DOHH2 (cell line): Measurements from ENCODE around the gene CD27.
"Not testable (repeated sequence)": the region's sequence is repeated elsewhere in the genome, so short reads cannot be mapped to it uniquely, and the experiment has no call there.

Source experiments
- H3F3A ChIP-seq: fragments of 200-600 bp; sonication (generic), shearing (Covaris generic); 2 replicates; pipeline ENCODE4 v1.6.0; 2016; ENCODE audit warnings: antibody characterized with exemption, mild to moderate bottlenecking; ENCODE audit not compliant: control insufficient read depth, insufficient read depth
- H3K27ac ChIP-seq: fragments of 200-600 bp; sonication (generic); 2 replicates; pipeline ENCODE4 v1.5.1; 2014; ENCODE audit warnings: low read depth, mild to moderate bottlenecking, low read length, moderate library complexity
- H3K27me3 ChIP-seq: fragments of 200-600 bp; sonication (generic); 2 replicates; pipeline ENCODE4 v1.6.1; 2014; ENCODE audit warnings: mild to moderate bottlenecking, low read length, mixed read lengths; ENCODE audit not compliant: control insufficient read depth
- H3K36me3 ChIP-seq: fragments of 200-600 bp; sonication (generic); 2 replicates; pipeline ENCODE4 v1.6.1; 2014; ENCODE audit warnings: mild to moderate bottlenecking, low read length, moderate library complexity, mixed read lengths; ENCODE audit not compliant: control insufficient read depth
- H3K4me1 ChIP-seq: fragments of 200-600 bp; sonication (generic); 2 replicates; pipeline ENCODE4 v1.6.1; 2014; ENCODE audit warnings: mild to moderate bottlenecking, low read length, mixed read lengths; ENCODE audit not compliant: control insufficient read depth
- H3K4me2 ChIP-seq: fragments of 200-600 bp; sonication (generic); 2 replicates; pipeline ENCODE4 v1.6.0; 2014; ENCODE audit warnings: mild to moderate bottlenecking, low read length, moderate library complexity
- H3K4me3 ChIP-seq: fragments of 200-600 bp; sonication (generic); 2 replicates; pipeline ENCODE4 v1.5.1; 2014; ENCODE audit warnings: mild to moderate bottlenecking, low read length, mixed read lengths
- H3K79me2 ChIP-seq: fragments of 200-600 bp; sonication (generic); 2 replicates; pipeline ENCODE4 v1.6.1; 2014; ENCODE audit warnings: mild to moderate bottlenecking, low read length, mixed read lengths; ENCODE audit not compliant: control insufficient read depth
- H3K9me2 ChIP-seq: fragments of 200-600 bp; sonication (generic); replicated peaks from 2 replicates; pipeline ENCODE4 v1.6.1; 2014; ENCODE audit warnings: mild to moderate bottlenecking, low read length, mixed read lengths; ENCODE audit not compliant: control insufficient read depth
- H3K9me3 ChIP-seq: fragments of 200-600 bp; sonication (generic); 2 replicates; pipeline ENCODE4 v1.6.1; 2014; ENCODE audit warnings: antibody characterized with exemption, low read length, mixed read lengths; ENCODE audit not compliant: control insufficient read depth, insufficient read depth
- H4K20me1 ChIP-seq: fragments of 200-600 bp; sonication (generic); 2 replicates; pipeline ENCODE4 v1.6.0; 2014; ENCODE audit warnings: low read depth, mild to moderate bottlenecking, antibody characterized with exemption, low read length, moderate library complexity; ENCODE audit not compliant: control insufficient read depth, insufficient read depth
- CTCF ChIP-seq: fragments of 200-600 bp; sonication (generic); IDR thresholded peaks from one replicate; pipeline ENCODE4 v1.5.1; 2014; ENCODE audit warnings: antibody characterized with exemption, mild to moderate bottlenecking, low read depth, low read length; ENCODE audit not compliant: poor library complexity, severe bottlenecking
- EZH2phosphoT487 ChIP-seq: fragments of 200-600 bp; sonication (generic); IDR thresholded peaks from 2 replicates; pipeline ENCODE4 v1.6.1; 2017; ENCODE audit warnings: borderline replicate concordance, mild to moderate bottlenecking, antibody characterized with exemption, low read length, moderate library complexity, mixed read lengths

The CD27 gene

GRCh38 chr12:6470375-6471163, 25.8 kb downstream of the CD27 start, which contains the start of gene VAMP1:
Gene VAMP1 (minus strand): TSS chr12:6470677. CDS start chr12:6470531, 146 bp downstream.
- peaks cover 40% of the 10 kb centered on the region for H3K4me1 ChIP-seq
- no peaks in the 10 kb centered on the region for H3K9me3 ChIP-seq

GRCh38 chr12:6471989-6472360, 27.2 kb downstream of the CD27 start:
- H3K36me3 ChIP-seq: peaks cover 30% of the 10 kb centered on the region
- no peaks in the 10 kb centered on the region for H4K20me1 ChIP-seq
- no peaks in the 10 kb centered on the region for H3K9me3 ChIP-seq
- H3K4me1 ChIP-seq: peaks cover 31% of the 10 kb centered on the region
- peaks cover 4% of the 10 kb centered on the region; the same call in 1 of the 2 replicates for H3F3A ChIP-seq
- no peak overlapping the region for H3K4me2 ChIP-seq
- peaks cover 33% of the 10 kb centered on the region for H3K79me2 ChIP-seq
- H3K27me3 ChIP-seq: peaks cover 3% of the 10 kb centered on the region; the same call in 1 of the 2 replicates
- no peak overlapping the region for H3K4me3 ChIP-seq
- TF ChIP-seq CTCF (no peak), EZH2phosphoT487 (no peak)
- no peaks in the 10 kb centered on the region for H3K9me2 ChIP-seq
- no peak overlapping the region for H3K27ac ChIP-seq

More at GRCh38 chr12:6470375-6471163, 25.8 kb downstream of the CD27 start, which contains the start of gene VAMP1:
- Histone ChIP-seq H3K36me3 (peaks cover 44% of the 10 kb centered on the region), H3K27ac (peak within 1 kb of the TSS; percentile 63), H3K79me2 (peaks cover 46% of the 10 kb centered on the region), H4K20me1 (no peaks in the 10 kb centered on the region), H3K4me3 (peak within 1 kb of the TSS; percentile 95), H3F3A (peaks cover 13% of the 10 kb centered on the region), H3K4me2 (peak within 1 kb of the TSS; percentile 78), H3K9me2 (no peaks in the 10 kb centered on the region), H3K27me3 (peaks cover 3% of the 10 kb centered on the region; the same call in 1 of the 2 replicates)
- TF ChIP-seq CTCF (peak; percentile 15), EZH2phosphoT487 (no peak)

GRCh38 chr12:6472491-6472890, 27.7 kb downstream of the CD27 start:
- Histone ChIP-seq H3K36me3 (peaks cover 29% of the 10 kb centered on the region), H3K27ac (no peak overlapping the region), H3F3A (peaks cover 4% of the 10 kb centered on the region; the same call in 1 of the 2 replicates), H3K4me1 (peaks cover 29% of the 10 kb centered on the region), H3K4me3 (no peak overlapping the region), H3K4me2 (no peak overlapping the region), H3K27me3 (peaks cover 3% of the 10 kb centered on the region; the same call in 1 of the 2 replicates), H3K9me3 (no peaks in the 10 kb centered on the region), H3K79me2 (peaks cover 30% of the 10 kb centered on the region), H4K20me1 (no peaks in the 10 kb centered on the region), H3K9me2 (no peaks in the 10 kb centered on the region)
- TF ChIP-seq CTCF: no peak
- no peak for TF ChIP-seq EZH2phosphoT487

- not testable (repeated sequence) for H3K79me2 ChIP-seq, H3K36me3 ChIP-seq, H3K9me3 ChIP-seq, H4K20me1 ChIP-seq, H3K27me3 ChIP-seq, H3K9me2 ChIP-seq, H3K27ac ChIP-seq, H3F3A ChIP-seq, H3K4me1 ChIP-seq, H3K4me2 ChIP-seq, H3K4me3 ChIP-seq
Measured at GRCh38 chr12:6475233-6475975, 30.6 kb downstream of the CD27 start.
